Activated naive CD4-positive, alpha-beta T cell treated with anti-CD3 and anti-CD28 coated beads, Interleukin-2, amount 50 U/mL, for 24 hours (primary cell): ENCODE results near the gene DHX38.

Source experiments
- H3K27ac Mint-ChIP-seq: one replicate; pipeline ENCODE4 v1.8.0; 2021; ENCODE audit warnings: mild to moderate bottlenecking, mixed read lengths
- H3K27me3 Mint-ChIP-seq: one replicate; pipeline ENCODE4 v1.8.0; 2021; ENCODE audit warnings: mixed read lengths
- H3K36me3 Mint-ChIP-seq: one replicate; pipeline ENCODE4 v1.8.0; 2021; ENCODE audit warnings: mixed read lengths
- H3K4me1 Mint-ChIP-seq: one replicate; pipeline ENCODE4 v1.8.0; 2021; ENCODE audit warnings: mixed read lengths
- H3K4me3 Mint-ChIP-seq: one replicate; pipeline ENCODE4 v1.8.0; 2021; ENCODE audit warnings: mild to moderate bottlenecking, mixed read lengths
- H3K9me3 Mint-ChIP-seq: one replicate; pipeline ENCODE4 v1.8.0; 2021; ENCODE audit warnings: mixed read lengths

The DHX38 gene

GRCh38 chr16:72162105-72162692, 68.6 kb downstream of the DHX38 start:
- no peaks in the 10 kb centered on the region for H3K9me3 Mint-ChIP-seq
- H3K4me3 Mint-ChIP-seq = no peak overlapping the region
- H3K27ac Mint-ChIP-seq = no peak overlapping the region
- peaks cover 5% of the 10 kb centered on the region for H3K27me3 Mint-ChIP-seq
- no peaks in the 10 kb centered on the region for H3K4me1 Mint-ChIP-seq
- peaks cover 1% of the 10 kb centered on the region for H3K36me3 Mint-ChIP-seq
